Gastrocnemius medialis (tissue), 4 donors: ENCODE data around the gene TEAD4. TPM values are rescaled to one million over a fixed set of nuclear protein-coding genes. Genes with fewer than 3 reads are reported as not detected.

ENCODE experiments used
- ATAC-seq, 2 donors: fragments of 150-250 bp; one replicate each; pipeline ENCODE4 v1.9.1; 2016
- DNase-seq, 2 donors: peaks; one replicate each; pipeline ENCODE4 v3.0.0-alpha.2; 2019
- H3K27ac ChIP-seq, 4 donors: fragments of 200-600 bp; sonication (generic); 1 replicate in 1 of 4; 2 replicates in 3 of 4; pipeline ENCODE4 v1.5.1; 2016 to 2018; ENCODE audit warnings: mild to moderate bottlenecking in 2 of 4, moderate library complexity in 1 of 4
- H3K27me3 ChIP-seq, 3 donors: fragments of 200-600 bp; sonication (generic) in 2 of 3; 1 replicate in 1 of 3; 2 replicates in 2 of 3; pipeline versions ENCODE4 v1.5.1 to v1.6.0; 2016 to 2019; ENCODE audit warnings: mild to moderate bottlenecking in 1 of 3, moderate library complexity in 1 of 3
- H3K36me3 ChIP-seq, 2 donors: fragments of 200-600 bp; sonication (generic) in 1 of 2; one replicate each; pipeline ENCODE4 v1.5.1; 2017 to 2018
- H3K4me1 ChIP-seq, 2 donors: fragments of 200-600 bp; sonication (generic) in 1 of 2; one replicate each; pipeline ENCODE4 v1.5.1; 2016 to 2017; ENCODE audit warnings: mild to moderate bottlenecking in 2 of 2
- H3K4me3 ChIP-seq, 4 donors: fragments of 200-600 bp; sonication (generic) in 3 of 4; 1 replicate in 1 of 4; 2 replicates in 3 of 4; pipeline ENCODE4 v1.5.1; 2016 to 2019; ENCODE audit warnings: mild to moderate bottlenecking in 2 of 4
- H3K9me3 ChIP-seq, 3 donors: fragments of 200-600 bp; sonication (generic) in 2 of 3; 1 replicate in 1 of 3; 2 replicates in 2 of 3; pipeline ENCODE4 v1.5.1; 2016 to 2019
- POLR2A ChIP-seq, 2 donors: fragments of 450-650 bp; IDR thresholded peaks; one replicate each; pipeline ENCODE4 v1.6.1; 2017; ENCODE audit warnings: antibody characterized with exemption in 2 of 2, mild to moderate bottlenecking in 2 of 2, moderate library complexity in 2 of 2
- in situ Hi-C, 4 donors: fragments of 200-750 bp; cut with MboI; loops; one replicate each; pipeline versions ENCODE4 v1.15.0 to v1.8.0; 2017; ENCODE audit warnings: low sequenced_read_pairs in 4 of 4
- intact Hi-C: fragments of 100-400 bp; cut with DNase I; formaldehyde crosslinking; loops from one replicate; pipeline ENCODE4 v1.15.1; 2023; ENCODE audit warnings: low total_unique reads
- total RNA-seq, 4 donors: library from RNA; depleted of rRNA; stranded (reverse); fragments of >200 nt; gene quantifications; one replicate each; pipeline versions ENCODE4 v1.1.0 to v1.2.3, GENCODE V29; 2016
- TF ChIP-seq, protein P1 (sequence below), 5 experiments: fragments of 450-650 bp in 3 of 5; fragments of 200-600 bp in 2 of 5; sonication (generic) in 2 of 5; IDR thresholded peaks in 4 of 5; conservative IDR thresholded peaks in 1 of 5; 1 replicate in 4 of 5; 2 replicates in 1 of 5; pipeline ENCODE4 v1.5.1; 2016 to 2019; ENCODE audit warnings: antibody characterized with exemption in 5 of 5, mild to moderate bottlenecking in 3 of 5, moderate library complexity in 3 of 5

TEAD4 gene
- total RNA-seq, 4 donors from 2014 or later: 91.1 to 201 (median 122) TPM

GRCh38 chr12:3032770-3033538, 73.8 kb downstream of the TEAD4 start:
- DNase-seq (peak in 1 of 2 donors; percentile 65), ATAC-seq (peak; percentile 42 to 58)
- intact Hi-C loops: no loop called here
- no peaks in the 10 kb centered on the region for H3K9me3 ChIP-seq
- in situ Hi-C loops: loop anchor here in 3 of 4 donors (5.0 to 25.0 kb wide), 5 partner anchors 76 to 178 kb away; partner anchors contain the start of genes TEAD4 (in 2 of the 3), FOXM1 (in 1 of the 3), RHNO1 (in 1 of the 3) and TEX52 (in 1 of the 3)
- H3K4me1 ChIP-seq: peaks cover 24 to 36% of the 10 kb centered on the region in 2 donors
- H3K36me3 ChIP-seq: peaks cover 0 to 19% of the 10 kb centered on the region in 2 donors
- H3K27ac ChIP-seq: peak overlapping the region; percentile 78 to 95 (median 91)
- TF ChIP-seq, protein P1, sequence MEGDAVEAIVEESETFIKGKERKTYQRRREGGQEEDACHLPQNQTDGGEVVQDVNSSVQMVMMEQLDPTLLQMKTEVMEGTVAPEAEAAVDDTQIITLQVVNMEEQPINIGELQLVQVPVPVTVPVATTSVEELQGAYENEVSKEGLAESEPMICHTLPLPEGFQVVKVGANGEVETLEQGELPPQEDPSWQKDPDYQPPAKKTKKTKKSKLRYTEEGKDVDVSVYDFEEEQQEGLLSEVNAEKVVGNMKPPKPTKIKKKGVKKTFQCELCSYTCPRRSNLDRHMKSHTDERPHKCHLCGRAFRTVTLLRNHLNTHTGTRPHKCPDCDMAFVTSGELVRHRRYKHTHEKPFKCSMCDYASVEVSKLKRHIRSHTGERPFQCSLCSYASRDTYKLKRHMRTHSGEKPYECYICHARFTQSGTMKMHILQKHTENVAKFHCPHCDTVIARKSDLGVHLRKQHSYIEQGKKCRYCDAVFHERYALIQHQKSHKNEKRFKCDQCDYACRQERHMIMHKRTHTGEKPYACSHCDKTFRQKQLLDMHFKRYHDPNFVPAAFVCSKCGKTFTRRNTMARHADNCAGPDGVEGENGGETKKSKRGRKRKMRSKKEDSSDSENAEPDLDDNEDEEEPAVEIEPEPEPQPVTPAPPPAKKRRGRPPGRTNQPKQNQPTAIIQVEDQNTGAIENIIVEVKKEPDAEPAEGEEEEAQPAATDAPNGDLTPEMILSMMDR (IDR thresholded peaks at IDR 0.05 in 4 of 5, conservative IDR thresholded peaks at IDR 0.05 in 1 of 5): no peak
- no peak for TF ChIP-seq POLR2A (IDR thresholded peaks at IDR 0.05)
- peak overlapping the region in 3 of 4 donors; percentile 14 to 33 (median 24) for H3K4me3 ChIP-seq
- no peaks in the 10 kb centered on the region for H3K27me3 ChIP-seq

DNA sequence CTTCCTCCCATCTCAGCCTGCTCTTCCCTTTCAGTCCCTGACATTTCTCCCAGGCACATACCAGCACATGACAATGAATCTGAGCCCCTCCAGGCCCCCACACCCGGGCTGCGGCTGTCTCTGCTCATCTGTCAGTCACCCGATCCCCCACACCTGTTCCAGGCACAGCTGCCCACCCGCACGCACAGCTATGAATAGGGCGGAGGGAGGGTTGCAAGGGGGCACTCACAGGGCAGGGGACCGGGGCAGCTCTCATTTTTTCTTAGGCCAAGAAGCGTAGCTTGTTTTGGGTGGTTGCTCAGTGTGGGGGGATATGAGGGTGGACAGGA, 74.3 kb downstream of the TEAD4 start:
- intact Hi-C loops (no loop called here), in situ Hi-C loops (loop anchor here in 3 of 4 donors (5.0 to 25.0 kb wide), 5 partner anchors 76 to 179 kb away; partner anchors contain the start of genes TEAD4 (in 2 of the 3), FOXM1 (in 1 of the 3), RHNO1 (in 1 of the 3) and TEX52 (in 1 of the 3))
- Histone ChIP-seq H3K27ac (peak overlapping the region; percentile 78 to 95 (median 91)), H3K27me3 (no peaks in the 10 kb centered on the region), H3K36me3 (peaks cover 0 to 19% of the 10 kb centered on the region in 2 donors), H3K4me1 (peaks cover 24 to 36% of the 10 kb centered on the region in 2 donors), H3K9me3 (no peaks in the 10 kb centered on the region), H3K4me3 (peak overlapping the region; percentile 14 to 33 (median 22))
- DNase-seq (peak; percentile 38 to 92), ATAC-seq (peak; percentile 48 to 68)
- peak in 1 of 2 donors; percentile 46 for TF ChIP-seq POLR2A (IDR thresholded peaks at IDR 0.05)
- TF ChIP-seq, protein P1 (IDR thresholded peaks at IDR 0.05 in 4 of 5, conservative IDR thresholded peaks at IDR 0.05 in 1 of 5): no peak

- no peaks in the 10 kb centered on the region for H3K9me3 ChIP-seq
- H3K27ac ChIP-seq: peak overlapping the region; percentile 78 to 95 (median 91)
- intact Hi-C loops: loop anchor here (1.0 to 2.0 kb wide), 3 partner anchors 30 to 143 kb away; partner anchors contain the start of gene TULP3
- H3K4me1 ChIP-seq: peaks cover 24 to 36% of the 10 kb centered on the region in 2 donors
- peak; percentile 67 to 94 for DNase-seq
- H3K27me3 ChIP-seq: no peaks in the 10 kb centered on the region
- H3K4me3 ChIP-seq: peak overlapping the region in 3 of 4 donors; percentile 20 to 33 (median 24)
- peak in 1 of 2 donors; percentile 65 for TF ChIP-seq POLR2A (IDR thresholded peaks at IDR 0.05)
- TF ChIP-seq, protein P1 (IDR thresholded peaks at IDR 0.05 in 4 of 5, conservative IDR thresholded peaks at IDR 0.05 in 1 of 5): peak; percentile 83 to 91 (median 89)
- H3K36me3 ChIP-seq: peaks cover 0 to 18% of the 10 kb centered on the region in 2 donors
- ATAC-seq: peak; percentile 79 to 81
- in situ Hi-C loops: loop anchor here in 3 of 4 donors (5.0 to 25.0 kb wide), 5 partner anchors 77 to 179 kb away; partner anchors contain the start of genes TEAD4 (in 2 of the 3), FOXM1 (in 1 of the 3), RHNO1 (in 1 of the 3) and TEX52 (in 1 of the 3)
These were observed 75.0 kb downstream of the TEAD4 start for GRCh38 chr12:3034067-3034750.

- H3K36me3 ChIP-seq: peaks cover 0 to 18% of the 10 kb centered on the region in 2 donors
- no peaks in the 10 kb centered on the region for H3K9me3 ChIP-seq
- no peaks in the 10 kb centered on the region for H3K27me3 ChIP-seq
- H3K4me1 ChIP-seq: peaks cover 24 to 36% of the 10 kb centered on the region in 2 donors
- intact Hi-C loops (loop anchor here (2.0 kb wide), 2 partner anchors 72 to 144 kb away; partner anchors contain the start of gene TULP3), in situ Hi-C loops (loop anchor here (5.0 to 25.0 kb wide), 7 partner anchors 78 to 180 kb away; partner anchors contain the start of genes TEAD4 (in 2 of the 4), FOXM1 (in 1 of the 4), RHNO1 (in 1 of the 4) and TEX52 (in 1 of the 4))
- no peak overlapping the region for H3K27ac ChIP-seq
- TF ChIP-seq POLR2A (IDR thresholded peaks at IDR 0.05): no peak
- TF ChIP-seq, protein P1 (IDR thresholded peaks at IDR 0.05 in 4 of 5, conservative IDR thresholded peaks at IDR 0.05 in 1 of 5): no peak
- DNase-seq (no peak), ATAC-seq (no peak)
- no peak overlapping the region for H3K4me3 ChIP-seq
These were observed 76.0 kb downstream of the TEAD4 start for GRCh38 chr12:3035171-3035570.
